B cell (primary cell): ENCODE measurements around the gene ABCA12. TPM values are rescaled to one million over a fixed set of nuclear protein-coding genes. Genes with fewer than 3 reads are reported as not detected.

Experiments
- ATAC-seq: fragments of 200-7000 bp; cut with Tn5 transposase; one replicate; pipeline ENCODE4 v1.10.0; 2021; ENCODE audit warnings: low read depth, mild to moderate bottlenecking, moderate number of reproducible peaks, moderate library complexity
- CTCF ChIA-PET: fragments of 350-600 bp; sonication (Branson Sonifier 250); formaldehyde crosslinking; loops from one replicate; lab custom pipeline; 2021; ENCODE audit warnings: antibody characterized with exemption, inconsistent platforms; lab: Charles Lee
- POLR2A ChIA-PET: fragments of 350-600 bp; sonication (Branson Sonifier 250); formaldehyde crosslinking; loops from one replicate; lab custom pipeline; 2021; ENCODE audit warnings: antibody characterized with exemption; lab: Charles Lee
- DNase-seq: peaks from one replicate; pipeline ENCODE4 v3.0.0; 2013
- H2AFZ ChIP-seq: 2 replicates; pipeline ENCODE4 v1.6.1; 2012; ENCODE audit warnings: mild to moderate bottlenecking, low read depth, low read length; ENCODE audit not compliant: insufficient read depth, poor library complexity, severe bottlenecking
- H3K27ac ChIP-seq, 2 donors: 1 replicate in 1 of 2; 2 replicates in 1 of 2; pipeline ENCODE4 v1.5.1; 2012 to 2013; ENCODE audit warnings: low read length in 2 of 2, mild to moderate bottlenecking in 2 of 2, moderate library complexity in 1 of 2
- H3K27me3 ChIP-seq, 4 experiments: fragments of 200-600 bp in 1 of 4; sonication (generic) in 1 of 4; replicated peaks in 1 of 4; 1 replicate in 2 of 4; 2 replicates in 2 of 4; pipeline versions ENCODE4 v1.6.1 to v1.7.0; 2013 to 2016; ENCODE audit warnings: low read length in 3 of 4, mild to moderate bottlenecking in 2 of 4, mixed read lengths in 1 of 4, moderate library complexity in 1 of 4; ENCODE audit not compliant: insufficient read depth in 4 of 4, control insufficient read depth in 3 of 4; ENCODE audit errors: control extremely low read depth in 1 of 4
- H3K36me3 ChIP-seq, 2 experiments: replicated peaks in 1 of 2; 1 replicate in 1 of 2; 2 replicates in 1 of 2; pipeline versions ENCODE4 v1.6.1 to v1.7.1; 2013; ENCODE audit warnings: low read length in 1 of 2; ENCODE audit not compliant: insufficient read depth in 2 of 2, control insufficient read depth in 1 of 2; ENCODE audit errors: control extremely low read depth in 1 of 2, extremely low read depth in 1 of 2
- H3K4me1 ChIP-seq, 2 donors: fragments of 200-600 bp in 1 of 2; sonication (generic) in 1 of 2; 1 replicate in 1 of 2; 2 replicates in 1 of 2; pipeline versions ENCODE4 v1.5.1 to v1.6.1; 2013 to 2017; ENCODE audit warnings: low read length in 2 of 2; ENCODE audit not compliant: control insufficient read depth in 2 of 2, insufficient read depth in 2 of 2
- H3K4me2 ChIP-seq: replicated peaks from 2 replicates; pipeline ENCODE3; 2012; ENCODE audit warnings: mild to moderate bottlenecking, low read depth, low read length; ENCODE audit not compliant: poor library complexity, severe bottlenecking
- H3K4me3 ChIP-seq, 5 experiments: fragments of 200-600 bp in 1 of 5; sonication (generic) in 1 of 5; 1 replicate in 3 of 5; 2 replicates in 2 of 5; pipeline versions ENCODE4 v1.5.1 to v1.7.0; 2011 to 2016; ENCODE audit warnings: low read length in 4 of 5, mild to moderate bottlenecking in 4 of 5, low read depth in 2 of 5, control low read depth in 1 of 5, moderate library complexity in 1 of 5; ENCODE audit not compliant: insufficient read depth in 1 of 5; ENCODE audit errors: control extremely low read depth in 1 of 5, extremely low read depth in 1 of 5
- H3K79me2 ChIP-seq: fragments of 200-600 bp; sonication (generic); one replicate; pipeline ENCODE4 v1.6.0; 2016; ENCODE audit warnings: low read length; ENCODE audit not compliant: control insufficient read depth, insufficient read depth
- H3K9ac ChIP-seq: fragments of 200-600 bp; sonication (generic); 2 replicates; pipeline ENCODE4 v1.6.1; 2017; ENCODE audit warnings: mild to moderate bottlenecking, low read length, moderate library complexity
- H3K9me3 ChIP-seq, 3 donors: one replicate each; pipeline versions ENCODE4 v1.6.1 to v1.7.1; 2013; ENCODE audit warnings: low read length in 2 of 3; ENCODE audit not compliant: control insufficient read depth in 2 of 3, insufficient read depth in 1 of 3; ENCODE audit errors: control extremely low read depth in 1 of 3
- H4K20me1 ChIP-seq: 2 replicates; pipeline ENCODE4 v1.6.0; 2012; ENCODE audit warnings: mild to moderate bottlenecking, low read length; ENCODE audit not compliant: insufficient read depth, control insufficient read depth, poor library complexity, severe bottlenecking
- H3K27ac Mint-ChIP-seq: one replicate; pipeline ENCODE4 v1.8.0; 2021; ENCODE audit warnings: mixed read lengths
- H3K27me3 Mint-ChIP-seq: one replicate; pipeline ENCODE4 v1.8.0; 2021; ENCODE audit warnings: mixed read lengths
- H3K4me1 Mint-ChIP-seq: one replicate; pipeline ENCODE4 v1.8.0; 2021; ENCODE audit warnings: mixed read lengths
- H3K4me3 Mint-ChIP-seq: one replicate; pipeline ENCODE4 v1.8.0; 2021; ENCODE audit warnings: mixed read lengths
- H3K9me3 Mint-ChIP-seq: one replicate; pipeline ENCODE4 v1.8.0; 2022; ENCODE audit warnings: mixed read lengths; ENCODE audit not compliant: insufficient read depth
- CTCF ChIP-seq: fragments of 200-600 bp; IDR thresholded peaks from one replicate; pipeline ENCODE4 v1.8.0; 2022; ENCODE audit warnings: antibody characterized with exemption, mild to moderate bottlenecking
- EZH2 ChIP-seq: IDR thresholded peaks from 2 replicates; pipeline ENCODE4 v1.6.1; 2012; ENCODE audit warnings: borderline replicate concordance, low read depth, mild to moderate bottlenecking, moderate library complexity, low read length; ENCODE audit not compliant: insufficient read depth, poor library complexity, severe bottlenecking
- WGBS: methylation state at CpG from one replicate; pipeline ENCODE4 v1.1.5; 2013; ENCODE audit warnings: missing lambda C conversion rate; ENCODE audit not compliant: insufficient coverage; 5-methylcytosine and 5-hydroxymethylcytosine counted together
- intact Hi-C: fragments of 100-400 bp; cut with micrococcal nuclease; formaldehyde crosslinking; loops from one replicate; pipeline ENCODE4 v1.10.0; 2022
- polyA plus RNA-seq: library from polyadenylated mRNA; depleted of rRNA; stranded (reverse); fragments of >200 nt; gene quantifications from 2 replicates; pipeline ENCODE4 v1.2.3, GENCODE V29; 2012
- total RNA-seq, 2 donors: library from RNA; stranded (reverse); fragments of 120-200 nt in 1 of 2; gene quantifications; 1 replicate in 1 of 2; 2 replicates in 1 of 2; pipeline versions ENCODE4 v1.2.3 to v1.2.4, GENCODE V29; 2013 to 2022

ABCA12 gene
- total and polyA plus RNA-seq, 2 donors (not counting 1 experiment from before 2014, with no cell fraction given) = not detected

GRCh38 chr2:215063526-215063925 is 74.9 kb downstream of the ABCA12 start:
- H3K9me3 ChIP-seq = no peaks in the 10 kb centered on the region
- intact Hi-C loops = no loop called here

More at GRCh38 chr2:215063526-215063925, 74.9 kb downstream of the ABCA12 start:
- Mint-ChIP-seq H3K4me3 (no peak overlapping the region), H3K27ac (no peak overlapping the region), H3K27me3 (no peaks in the 10 kb centered on the region), H3K4me1 (no peaks in the 10 kb centered on the region), H3K9me3 (no peaks in the 10 kb centered on the region)
- H3K4me1 ChIP-seq = no peaks in the 10 kb centered on the region
- no peak overlapping the region for H3K27ac ChIP-seq
- DNase-seq (no peak), ATAC-seq (no peak)
- POLR2A ChIA-PET = no interaction called here
- CTCF ChIA-PET = no interaction called here
- H4K20me1 ChIP-seq = no peaks in the 10 kb centered on the region
- H2AFZ ChIP-seq = no peak overlapping the region
- no peak overlapping the region for H3K4me3 ChIP-seq
- H3K27me3 ChIP-seq = no peaks in the 10 kb centered on the region
- H3K9ac ChIP-seq = no peak overlapping the region
- H3K79me2 ChIP-seq = no peaks in the 10 kb centered on the region
- WGBS = no CpG with 5 or more reads among the region's 2 CpGs
- TF ChIP-seq EZH2 (no peak), CTCF (no peak)
- no peak overlapping the region for H3K4me2 ChIP-seq
- H3K36me3 ChIP-seq = no peaks in the 10 kb centered on the region
